BLaER1 (cell line): Measurements from ENCODE around the gene ENTPD1.
"Not testable (repeated sequence)": the region's sequence is repeated elsewhere in the genome, so short reads cannot be mapped to it uniquely, and the experiment has no call there.

Experiments
- H3K27ac ChIP-seq: shearing (Covaris generic); formaldehyde crosslinking; 2 replicates; pipeline ENCODE4 v1.8.1; 2022
- H3K27me3 ChIP-seq: shearing (Covaris generic); formaldehyde crosslinking; 2 replicates; pipeline ENCODE4 v1.8.1; 2022
- H3K36me3 ChIP-seq: shearing (Covaris generic); formaldehyde crosslinking; 2 replicates; pipeline ENCODE4 v1.8.1; 2022
- H3K4me1 ChIP-seq: shearing (Covaris generic); formaldehyde crosslinking; 2 replicates; pipeline ENCODE4 v1.8.1; 2022
- H3K4me2 ChIP-seq: shearing (Covaris generic); formaldehyde crosslinking; 2 replicates; pipeline ENCODE4 v1.8.1; 2022
- H3K4me3 ChIP-seq: shearing (Covaris generic); formaldehyde crosslinking; 2 replicates; pipeline ENCODE4 v1.8.1; 2022
- H3K9ac ChIP-seq: shearing (Covaris generic); formaldehyde crosslinking; 2 replicates; pipeline ENCODE4 v1.8.1; 2022
- H3K9me3 ChIP-seq: shearing (Covaris generic); formaldehyde crosslinking; 2 replicates; pipeline ENCODE4 v1.8.1; 2022
- H4K20me1 ChIP-seq: shearing (Covaris generic); formaldehyde crosslinking; 2 replicates; pipeline ENCODE4 v1.8.1; 2022
- Cebpa-rat ChIP-seq: shearing (Covaris generic); IDR thresholded peaks from 2 replicates; pipeline ENCODE4 v1.8.1; 2022

Gene ENTPD1

GRCh38 chr10:95756041-95756761 lies at the start of gene ENTPD1:
Gene ENTPD1, plus strand, starts transcription at chr10:95756163. Its CDS starts 77 bp downstream, at chr10:95756240.
- no peak within 1 kb of the TSS for H3K27ac ChIP-seq
- no peak for TF ChIP-seq Cebpa-rat

GRCh38 chr10:95706573-95706972 lies 49.4 kb upstream of the ENTPD1 start:
- Histone ChIP-seq H3K4me1 (no peaks in the 10 kb centered on the region), H3K27ac (no peak overlapping the region), H3K9me3 (peaks cover 22% of the 10 kb centered on the region), H3K4me2 (no peak overlapping the region), H3K4me3 (no peak overlapping the region), H3K9ac (no peak overlapping the region), H4K20me1 (no peaks in the 10 kb centered on the region), H3K27me3 (no peaks in the 10 kb centered on the region), H3K36me3 (no peaks in the 10 kb centered on the region)
- no peak for TF ChIP-seq Cebpa-rat

More at GRCh38 chr10:95756041-95756761, at the start of gene ENTPD1:
- H3K9ac ChIP-seq = no peak within 1 kb of the TSS
- H3K36me3 ChIP-seq = no peaks in the 10 kb centered on the region
- no peaks in the 10 kb centered on the region for H3K27me3 ChIP-seq
- H3K9me3 ChIP-seq = no peaks in the 10 kb centered on the region
- no peaks in the 10 kb centered on the region for H4K20me1 ChIP-seq
- peaks cover 15% of the 10 kb centered on the region for H3K4me1 ChIP-seq
- no peak within 1 kb of the TSS for H3K4me3 ChIP-seq
- H3K4me2 ChIP-seq = peak within 1 kb of the TSS; percentile 9; the same call in 1 of the 2 replicates

- TF ChIP-seq Cebpa-rat = no peak
- Histone ChIP-seq H3K9me3 (peaks cover 22% of the 10 kb centered on the region), H3K27me3 (no peaks in the 10 kb centered on the region), H3K27ac (no peak overlapping the region), H3K4me1 (no peaks in the 10 kb centered on the region), H3K4me2 (no peak overlapping the region), H3K36me3 (no peaks in the 10 kb centered on the region), H4K20me1 (no peaks in the 10 kb centered on the region), H3K4me3 (no peak overlapping the region), H3K9ac (no peak overlapping the region)
These were observed 49.0 kb upstream of the ENTPD1 start for GRCh38 chr10:95706990-95707389.

GRCh38 chr10:95711492-95711891 lies 44.5 kb upstream of the ENTPD1 start:
- H3K4me2 ChIP-seq = no peak overlapping the region
- no peaks in the 10 kb centered on the region for H3K27me3 ChIP-seq
- H3K4me3 ChIP-seq = no peak overlapping the region
- no peak overlapping the region for H3K27ac ChIP-seq
- no peaks in the 10 kb centered on the region for H3K36me3 ChIP-seq
- H3K4me1 ChIP-seq = no peaks in the 10 kb centered on the region
- TF ChIP-seq Cebpa-rat = no peak
- H3K9me3 ChIP-seq = peaks cover 9% of the 10 kb centered on the region
- no peaks in the 10 kb centered on the region for H4K20me1 ChIP-seq
- no peak overlapping the region for H3K9ac ChIP-seq

GRCh38 chr10:95716466-95716865 lies 39.5 kb upstream of the ENTPD1 start:
- Histone ChIP-seq H4K20me1 (no peaks in the 10 kb centered on the region), H3K36me3 (no peaks in the 10 kb centered on the region), H3K4me1 (no peaks in the 10 kb centered on the region), H3K27me3 (no peaks in the 10 kb centered on the region), H3K4me2 (no peak overlapping the region), H3K9me3 (no peaks in the 10 kb centered on the region), H3K27ac (no peak overlapping the region), H3K9ac (no peak overlapping the region), H3K4me3 (no peak overlapping the region)
- TF ChIP-seq Cebpa-rat = no peak

GRCh38 chr10:95716866-95717265 lies 39.1 kb upstream of the ENTPD1 start:
- H3K9ac ChIP-seq = no peak overlapping the region
- TF ChIP-seq Cebpa-rat = no peak
- no peaks in the 10 kb centered on the region for H3K27me3 ChIP-seq
- no peak overlapping the region for H3K27ac ChIP-seq
- H3K4me2 ChIP-seq = no peak overlapping the region
- no peaks in the 10 kb centered on the region for H3K4me1 ChIP-seq
- no peak overlapping the region for H3K4me3 ChIP-seq
- no peaks in the 10 kb centered on the region for H3K9me3 ChIP-seq
- no peaks in the 10 kb centered on the region for H3K36me3 ChIP-seq
- no peaks in the 10 kb centered on the region for H4K20me1 ChIP-seq

- H3K9ac ChIP-seq, H4K20me1 ChIP-seq, H3K36me3 ChIP-seq, H3K4me1 ChIP-seq, H3K4me3 ChIP-seq, H3K9me3 ChIP-seq, H3K27ac ChIP-seq, H3K27me3 ChIP-seq, H3K4me2 ChIP-seq: not testable (repeated sequence)
These were observed 35.2 kb upstream of the ENTPD1 start for GRCh38 chr10:95720745-95721144.

GRCh38 chr10:95722496-95722895 lies 33.5 kb upstream of the ENTPD1 start:
- not testable (repeated sequence) for H3K4me1 ChIP-seq, H3K36me3 ChIP-seq, H3K27ac ChIP-seq, H3K4me2 ChIP-seq, H3K27me3 ChIP-seq, H4K20me1 ChIP-seq, H3K9me3 ChIP-seq, H3K9ac ChIP-seq, H3K4me3 ChIP-seq

- no peak overlapping the region for H3K4me3 ChIP-seq
- H3K4me2 ChIP-seq = no peak overlapping the region
- peaks cover 33% of the 10 kb centered on the region for H3K9me3 ChIP-seq
- H3K27me3 ChIP-seq = no peaks in the 10 kb centered on the region
- TF ChIP-seq Cebpa-rat = no peak
- no peak overlapping the region for H3K27ac ChIP-seq
- no peaks in the 10 kb centered on the region for H3K36me3 ChIP-seq
- H3K9ac ChIP-seq = no peak overlapping the region
- no peaks in the 10 kb centered on the region for H3K4me1 ChIP-seq
- no peaks in the 10 kb centered on the region for H4K20me1 ChIP-seq
These were observed 27.4 kb upstream of the ENTPD1 start for GRCh38 chr10:95728526-95728925.

GRCh38 chr10:95729323-95730055 lies 26.5 kb upstream of the ENTPD1 start:
- H3K27ac ChIP-seq = no peak overlapping the region
- no peak for TF ChIP-seq Cebpa-rat

More at GRCh38 chr10:95729323-95730055, 26.5 kb upstream of the ENTPD1 start:
- no peaks in the 10 kb centered on the region for H3K36me3 ChIP-seq
- H3K4me3 ChIP-seq = no peak overlapping the region
- no peak overlapping the region for H3K9ac ChIP-seq
- H3K4me2 ChIP-seq = no peak overlapping the region
- H3K27me3 ChIP-seq = no peaks in the 10 kb centered on the region
- no peaks in the 10 kb centered on the region for H3K4me1 ChIP-seq
- no peaks in the 10 kb centered on the region for H4K20me1 ChIP-seq
- H3K9me3 ChIP-seq = peaks cover 39% of the 10 kb centered on the region
